Vagina (tissue), 2 donors: ENCODE data around the gene GLP2R. TPM values are rescaled to one million over a fixed set of nuclear protein-coding genes. Genes with fewer than 3 reads are reported as not detected.

Source experiments
- DNase-seq, 2 donors: peaks; one replicate each; pipeline ENCODE4 v3.0.0-alpha.2; 2017; ENCODE audit errors: extremely low spot score in 2 of 2
- H3K27ac ChIP-seq: fragments of 200-600 bp; sonication (generic); one replicate; pipeline ENCODE4 v1.5.1; 2019
- H3K27me3 ChIP-seq: fragments of 200-600 bp; sonication (generic); one replicate; pipeline ENCODE4 v1.5.1; 2019
- H3K36me3 ChIP-seq, 2 donors: fragments of 200-600 bp; sonication (generic); one replicate each; pipeline ENCODE4 v1.5.1; 2017 to 2019
- H3K4me1 ChIP-seq: fragments of 200-600 bp; sonication (generic); one replicate; pipeline ENCODE4 v1.5.1; 2019
- H3K4me3 ChIP-seq, 2 donors: fragments of 200-600 bp; sonication (generic); 1 replicate in 1 of 2; 2 replicates in 1 of 2; pipeline ENCODE4 v1.5.1; 2016 to 2019
- H3K9me3 ChIP-seq: fragments of 200-600 bp; sonication (generic); one replicate; pipeline ENCODE4 v1.5.1; 2019
- POLR2A ChIP-seq, 2 donors: fragments of 450-650 bp; IDR thresholded peaks; one replicate each; pipeline ENCODE4 v1.6.1; 2017; ENCODE audit warnings: antibody characterized with exemption in 2 of 2, mild to moderate bottlenecking in 2 of 2, moderate library complexity in 2 of 2
- POLR2AphosphoS5 ChIP-seq, 2 donors: sonication (generic); formaldehyde crosslinking; IDR thresholded peaks; one replicate each; pipeline ENCODE4 v1.9.0; 2017; ENCODE audit warnings: antibody characterized with exemption in 2 of 2, mild to moderate bottlenecking in 2 of 2, low read depth in 1 of 2; ENCODE audit not compliant: insufficient read depth in 1 of 2
- intact Hi-C: fragments of 100-400 bp; cut with DNase I; formaldehyde crosslinking; loops from one replicate; pipeline ENCODE4 v1.15.1; 2023
- total RNA-seq: library from RNA; depleted of rRNA; stranded (reverse); fragments of >200 nt; gene quantifications from one replicate; pipeline ENCODE4 v1.2.3, GENCODE V29; 2016
- TF ChIP-seq, protein P1 (sequence below), 3 experiments: fragments of 450-650 bp in 2 of 3; fragments of 200-600 bp in 1 of 3; sonication (generic) in 1 of 3; IDR thresholded peaks; one replicate each; pipeline ENCODE4 v1.5.1; 2017 to 2019; ENCODE audit warnings: antibody characterized with exemption in 3 of 3, mild to moderate bottlenecking in 2 of 3, moderate library complexity in 2 of 3

Gene GLP2R
- total RNA-seq, 1 donor from 2014 or later: 2.9 TPM

- intact Hi-C loops: no loop called here
- Histone ChIP-seq H3K4me3 (no peak overlapping the region), H3K27ac (no peak overlapping the region), H3K9me3 (no peaks in the 10 kb centered on the region), H3K27me3 (no peaks in the 10 kb centered on the region), H3K4me1 (no peaks in the 10 kb centered on the region), H3K36me3 (no peaks in the 10 kb centered on the region)
- DNase-seq: no peak
- TF ChIP-seq POLR2A (IDR thresholded peaks at IDR 0.05) (no peak), POLR2AphosphoS5 (IDR thresholded peaks at IDR 0.05; ENCODE audit: insufficient read depth in 1 of 2, low read depth in 1 of 2) (no peak)
- TF ChIP-seq, protein P1, sequence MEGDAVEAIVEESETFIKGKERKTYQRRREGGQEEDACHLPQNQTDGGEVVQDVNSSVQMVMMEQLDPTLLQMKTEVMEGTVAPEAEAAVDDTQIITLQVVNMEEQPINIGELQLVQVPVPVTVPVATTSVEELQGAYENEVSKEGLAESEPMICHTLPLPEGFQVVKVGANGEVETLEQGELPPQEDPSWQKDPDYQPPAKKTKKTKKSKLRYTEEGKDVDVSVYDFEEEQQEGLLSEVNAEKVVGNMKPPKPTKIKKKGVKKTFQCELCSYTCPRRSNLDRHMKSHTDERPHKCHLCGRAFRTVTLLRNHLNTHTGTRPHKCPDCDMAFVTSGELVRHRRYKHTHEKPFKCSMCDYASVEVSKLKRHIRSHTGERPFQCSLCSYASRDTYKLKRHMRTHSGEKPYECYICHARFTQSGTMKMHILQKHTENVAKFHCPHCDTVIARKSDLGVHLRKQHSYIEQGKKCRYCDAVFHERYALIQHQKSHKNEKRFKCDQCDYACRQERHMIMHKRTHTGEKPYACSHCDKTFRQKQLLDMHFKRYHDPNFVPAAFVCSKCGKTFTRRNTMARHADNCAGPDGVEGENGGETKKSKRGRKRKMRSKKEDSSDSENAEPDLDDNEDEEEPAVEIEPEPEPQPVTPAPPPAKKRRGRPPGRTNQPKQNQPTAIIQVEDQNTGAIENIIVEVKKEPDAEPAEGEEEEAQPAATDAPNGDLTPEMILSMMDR (IDR thresholded peaks at IDR 0.05): no peak
These were observed 23.0 kb upstream of the GLP2R start for GRCh38 chr17:9802697-9803096.

DNA sequence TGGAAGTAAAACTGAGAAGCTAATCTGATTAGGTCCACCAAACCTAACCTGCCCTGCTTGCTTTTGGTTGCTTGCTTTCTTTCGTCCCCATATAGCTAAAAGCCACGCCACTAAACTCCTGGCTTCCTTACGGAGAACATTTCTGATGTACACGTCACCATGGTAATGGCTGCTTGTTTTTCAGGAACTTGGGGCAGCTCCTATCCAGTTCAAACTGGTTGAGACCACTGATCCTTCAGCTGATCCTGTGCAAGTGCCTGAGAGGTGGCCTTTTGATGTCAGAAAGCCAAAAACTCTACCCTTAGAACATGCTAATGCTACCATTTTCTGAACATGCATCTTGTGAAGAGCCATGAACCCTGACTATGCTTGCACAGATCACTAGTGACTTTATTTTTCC, 20.0 kb upstream of the GLP2R start:
- Histone ChIP-seq H3K36me3 (no peaks in the 10 kb centered on the region), H3K27ac (no peak overlapping the region), H3K4me3 (no peak overlapping the region), H3K27me3 (no peaks in the 10 kb centered on the region), H3K9me3 (no peaks in the 10 kb centered on the region), H3K4me1 (no peaks in the 10 kb centered on the region)
- no peak for DNase-seq
- TF ChIP-seq POLR2AphosphoS5 (IDR thresholded peaks at IDR 0.05; ENCODE audit: insufficient read depth in 1 of 2, low read depth in 1 of 2) (no peak), POLR2A (IDR thresholded peaks at IDR 0.05) (no peak)
- TF ChIP-seq, protein P1 (IDR thresholded peaks at IDR 0.05): no peak
- intact Hi-C loops: no loop called here

DNA sequence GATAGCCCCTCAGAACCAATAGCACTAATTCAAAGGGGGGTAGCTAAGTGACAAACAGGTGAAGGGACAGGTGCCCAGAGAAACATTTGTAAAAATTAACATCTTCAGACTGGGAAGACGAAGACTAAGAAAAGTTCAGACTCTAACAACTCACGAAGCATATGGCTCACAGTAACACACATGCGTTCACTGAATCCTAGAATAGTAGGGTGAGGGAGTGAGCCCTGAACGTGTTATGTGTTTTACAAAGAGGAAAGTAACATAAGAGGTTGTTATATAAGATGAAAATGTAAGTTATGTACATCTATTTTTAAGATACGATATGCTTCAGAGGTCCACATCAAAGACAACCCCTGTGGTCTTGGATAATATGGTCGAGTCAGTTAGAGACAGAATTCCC, 19.0 kb upstream of the GLP2R start:
- Histone ChIP-seq H3K36me3 (no peaks in the 10 kb centered on the region), H3K4me3 (no peak overlapping the region), H3K4me1 (no peaks in the 10 kb centered on the region), H3K9me3 (no peaks in the 10 kb centered on the region), H3K27me3 (no peaks in the 10 kb centered on the region), H3K27ac (no peak overlapping the region)
- DNase-seq: no peak
- intact Hi-C loops: no loop called here
- no peak for TF ChIP-seq POLR2AphosphoS5 (IDR thresholded peaks at IDR 0.05; ENCODE audit: insufficient read depth in 1 of 2, low read depth in 1 of 2)
- TF ChIP-seq, protein P1 (IDR thresholded peaks at IDR 0.05): no peak

DNA sequence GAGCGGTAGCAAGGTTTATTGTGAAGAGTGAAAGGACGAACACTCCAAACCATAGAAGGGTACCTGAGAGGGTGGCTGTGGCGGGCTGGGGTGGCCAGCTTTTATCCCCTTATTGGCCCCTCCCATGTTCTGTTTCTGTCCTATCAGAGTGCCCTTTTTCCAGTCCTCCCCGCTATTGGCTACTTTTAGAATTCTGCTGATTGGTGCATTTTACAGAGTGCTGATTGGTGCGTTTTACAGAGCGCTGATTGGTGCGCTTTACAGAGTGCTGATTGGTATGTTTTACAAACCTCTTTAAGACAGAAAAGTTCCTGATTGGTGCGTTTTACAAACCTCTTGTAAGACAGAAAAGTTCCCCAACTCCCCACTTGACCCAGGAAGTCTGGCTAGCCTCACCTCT, 16.3 kb upstream of the GLP2R start:
- H3K4me3 ChIP-seq: no peak overlapping the region
- DNase-seq: no peak
- TF ChIP-seq, protein P1 (IDR thresholded peaks at IDR 0.05): no peak
- TF ChIP-seq POLR2A (IDR thresholded peaks at IDR 0.05): no peak
- no peak for TF ChIP-seq POLR2AphosphoS5 (IDR thresholded peaks at IDR 0.05; ENCODE audit: insufficient read depth in 1 of 2, low read depth in 1 of 2)
- H3K9me3 ChIP-seq: no peaks in the 10 kb centered on the region
- H3K4me1 ChIP-seq: no peaks in the 10 kb centered on the region
- intact Hi-C loops: no loop called here
- no peak overlapping the region for H3K27ac ChIP-seq
- H3K36me3 ChIP-seq: no peaks in the 10 kb centered on the region
- H3K27me3 ChIP-seq: no peaks in the 10 kb centered on the region

DNA sequence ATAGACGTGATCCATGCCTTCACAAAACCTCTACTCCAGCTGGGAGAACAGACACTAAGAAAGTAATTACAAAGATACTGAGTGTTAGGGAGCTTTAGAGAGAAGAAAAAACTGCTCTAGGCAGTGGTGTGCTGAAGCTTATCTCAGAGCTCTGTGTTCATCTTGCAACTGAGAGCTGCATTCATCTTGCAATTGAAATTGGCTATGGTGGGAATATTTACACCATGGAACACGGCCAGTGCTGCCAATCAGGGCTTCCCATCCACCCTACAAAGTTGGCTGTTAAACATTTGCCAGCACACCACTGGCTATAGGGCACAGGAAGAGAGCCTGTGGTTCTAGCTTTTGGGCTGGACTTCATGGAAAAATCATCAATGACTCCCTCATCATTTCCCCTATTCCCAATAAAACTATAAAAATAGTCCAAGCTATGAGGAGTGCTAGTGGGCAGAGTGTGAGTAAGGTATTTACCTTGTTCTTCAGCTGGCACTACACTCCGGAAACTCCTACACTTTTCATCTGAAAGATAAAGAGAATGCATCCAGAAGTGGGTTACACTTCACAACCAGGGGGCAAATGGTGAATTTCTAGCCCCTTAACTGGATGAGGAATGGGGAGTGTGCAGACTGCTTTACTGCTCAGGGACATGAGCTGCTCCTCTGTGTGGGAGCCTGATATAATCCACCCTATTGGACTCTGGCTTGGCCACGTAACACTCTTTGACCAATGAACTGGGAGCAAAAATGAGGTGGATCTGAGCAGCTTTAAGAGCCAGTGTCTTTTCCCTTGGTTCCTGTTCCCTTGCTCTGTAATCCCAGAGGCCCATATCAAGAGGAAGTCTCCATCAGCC, 15.4 kb upstream of the GLP2R start:
- Histone ChIP-seq H3K9me3 (no peaks in the 10 kb centered on the region), H3K27ac (no peak overlapping the region), H3K4me1 (no peaks in the 10 kb centered on the region), H3K27me3 (no peaks in the 10 kb centered on the region), H3K4me3 (no peak overlapping the region), H3K36me3 (no peaks in the 10 kb centered on the region)
- intact Hi-C loops: no loop called here
- TF ChIP-seq, protein P1 (IDR thresholded peaks at IDR 0.05): no peak
- TF ChIP-seq POLR2A (IDR thresholded peaks at IDR 0.05) (no peak), POLR2AphosphoS5 (IDR thresholded peaks at IDR 0.05; ENCODE audit: insufficient read depth in 1 of 2, low read depth in 1 of 2) (no peak)
- no peak for DNase-seq
